ENCODE data around the gene OGFR.

OGFR gene

GRCh38 chr20:62820962-62821725 lies 16.5 kb downstream of the OGFR start:
- in situ Hi-C loops (cut with HindIII; ENCODE audit: low sequenced_read_pairs): no loop called here
- no peak for TF ChIP-seq CTCF (IDR thresholded peaks at IDR 0.05; ENCODE audit: low read depth, low read length)
- no peak for DNase-seq (ENCODE audit: low read depth, low spot score)
- no peak overlapping the region for H3K4me3 ChIP-seq (ENCODE audit: low read depth, low read length)

DNA sequence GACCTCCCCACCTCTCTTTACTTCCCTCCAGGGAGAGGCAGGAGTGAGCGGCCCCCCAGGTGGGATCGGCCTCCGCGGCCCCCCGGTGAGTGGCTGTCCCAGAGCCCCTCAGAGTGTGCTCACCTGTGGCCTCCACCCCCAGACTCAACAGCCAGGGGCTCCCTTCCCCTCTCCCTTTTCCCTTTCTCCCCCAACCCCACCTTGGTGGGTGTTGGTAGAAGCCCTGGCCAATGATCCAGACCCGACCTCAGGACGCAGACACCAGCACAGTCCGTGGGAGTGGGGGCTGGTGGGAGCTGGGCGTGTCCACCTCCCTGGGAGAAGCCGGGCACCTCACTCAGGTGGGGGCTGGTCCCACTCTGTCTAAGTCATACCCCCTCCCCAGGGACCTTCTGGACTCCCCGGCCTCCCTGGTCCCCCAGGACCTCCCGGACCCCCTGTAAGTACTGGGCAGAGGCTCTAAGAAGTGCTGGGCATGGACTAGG lies 17.1 kb downstream of the OGFR start:
- TF ChIP-seq CTCF (IDR thresholded peaks at IDR 0.05; ENCODE audit: low read depth, low read length): no peak
- in situ Hi-C loops (cut with HindIII; ENCODE audit: low sequenced_read_pairs): no loop called here
- no peak for DNase-seq (ENCODE audit: low read depth, low spot score)

GRCh38 chr20:62822239-62822787 lies 17.7 kb downstream of the OGFR start:
- in situ Hi-C loops (cut with HindIII; ENCODE audit: low sequenced_read_pairs): no loop called here
- DNase-seq (ENCODE audit: low read depth, low spot score): no peak

More for the DNA sequence above, 17.1 kb downstream of the OGFR start:
- H3K4me3 ChIP-seq (ENCODE audit: low read depth, low read length): no peak overlapping the region

GRCh38 chr20:62822788-62823651 lies 18.4 kb downstream of the OGFR start:
- in situ Hi-C loops (cut with HindIII; ENCODE audit: low sequenced_read_pairs): no loop called here
- no peak overlapping the region for H3K4me3 ChIP-seq (ENCODE audit: low read depth, low read length)
- no peak for DNase-seq (ENCODE audit: low read depth, low spot score)
- TF ChIP-seq CTCF (IDR thresholded peaks at IDR 0.05; ENCODE audit: low read depth, low read length): peak; percentile 40

More at GRCh38 chr20:62822239-62822787, 17.7 kb downstream of the OGFR start:
- no peak for TF ChIP-seq CTCF (IDR thresholded peaks at IDR 0.05; ENCODE audit: low read depth, low read length)
- H3K4me3 ChIP-seq (ENCODE audit: low read depth, low read length): no peak overlapping the region

DNA sequence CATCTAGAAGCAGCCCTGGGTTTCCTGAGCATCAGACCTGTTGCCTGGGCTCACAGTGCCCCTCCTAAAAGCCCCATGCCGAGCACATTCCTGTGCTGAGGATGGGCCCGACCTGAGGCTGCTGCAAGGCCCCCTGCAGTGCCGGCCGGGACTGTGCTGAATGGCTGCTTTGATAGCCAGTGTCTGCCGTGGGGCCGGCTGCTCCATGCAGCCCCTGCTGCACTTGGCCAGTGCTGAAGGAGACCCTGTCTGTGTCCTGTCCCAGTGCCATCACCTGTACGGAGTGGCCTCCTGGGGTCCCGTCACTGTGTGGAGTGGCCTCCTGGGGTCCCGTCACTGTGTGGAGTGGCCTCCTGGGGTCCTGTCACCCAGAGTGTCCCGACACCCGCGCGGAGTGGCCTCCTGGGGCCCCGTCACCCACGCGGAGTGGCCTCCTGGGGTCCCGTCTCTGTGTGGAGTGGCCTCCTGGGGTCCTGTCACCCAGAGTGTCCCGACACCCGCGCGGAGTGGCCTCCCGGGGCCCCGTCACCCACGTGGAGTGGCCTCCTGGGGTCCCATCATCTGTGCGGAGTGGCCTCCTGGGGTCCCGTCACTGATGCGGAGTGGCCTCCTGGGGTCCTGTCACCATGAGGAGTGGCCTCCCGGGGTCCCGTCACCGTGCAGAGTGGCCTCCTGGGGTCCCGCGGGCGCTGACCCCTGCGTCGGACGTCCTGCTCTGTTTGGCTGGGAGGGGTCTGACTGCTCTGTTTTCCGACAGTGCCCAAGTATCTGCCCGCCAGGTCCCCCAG lies 19.2 kb downstream of the OGFR start:
- in situ Hi-C loops (cut with HindIII; ENCODE audit: low sequenced_read_pairs): no loop called here
- no peak for DNase-seq (ENCODE audit: low read depth, low spot score)
- TF ChIP-seq CTCF (IDR thresholded peaks at IDR 0.05; ENCODE audit: low read depth, low read length): no peak
- H3K4me3 ChIP-seq (ENCODE audit: low read depth, low read length): no peak overlapping the region
